HCT116 (cell line): ENCODE data around the gene GPR17.

Experiments used
- EGR1 ChIP-seq: IDR thresholded peaks from 2 replicates; pipeline ENCODE4 v1.6.1; 2012; ENCODE audit warnings: low read depth
- EZH2 ChIP-seq: fragments of 200-600 bp; sonication (generic); IDR thresholded peaks from 2 replicates; pipeline ENCODE4 v1.6.1; 2017; ENCODE audit warnings: antibody characterized with exemption, mixed run types
- EZH2phosphoT487 ChIP-seq: fragments of 200-600 bp; IDR thresholded peaks from 2 replicates; pipeline ENCODE4 v1.6.1; 2018; ENCODE audit warnings: antibody characterized with exemption, borderline replicate concordance
- FOSL1 ChIP-seq: IDR thresholded peaks from 2 replicates; pipeline ENCODE4 v1.6.1; 2012; ENCODE audit warnings: low read depth
- POLR2A ChIP-seq: IDR thresholded peaks from 2 replicates; pipeline ENCODE4 v1.7.0; 2011; ENCODE audit warnings: borderline replicate concordance; ENCODE audit not compliant: insufficient read depth, insufficient read length; ENCODE audit errors: extremely low read depth
- POLR2AphosphoS5 ChIP-seq: IDR thresholded peaks from 2 replicates; pipeline ENCODE4 v1.6.1; 2011; ENCODE audit warnings: mild to moderate bottlenecking, low read depth, low read length, moderate library complexity
- YY1 ChIP-seq: IDR thresholded peaks from 2 replicates; pipeline ENCODE4 v1.6.1; 2011; ENCODE audit warnings: low read length, low read depth, moderate library complexity, mild to moderate bottlenecking; ENCODE audit not compliant: insufficient replicate concordance; ENCODE audit errors: extremely low read depth
- TF ChIP-seq, protein P1 (sequence below), 3 experiments: fragments of 200-600 bp in 1 of 3; sonication (generic) in 1 of 3; IDR thresholded peaks in 2 of 3; conservative IDR thresholded peaks in 1 of 3; 2 replicates each; pipeline ENCODE4 v1.5.1; 2012 to 2017; ENCODE audit warnings: low read depth in 2 of 3, low read length in 2 of 3, antibody characterized with exemption in 1 of 3, borderline replicate concordance in 1 of 3, control low read depth in 1 of 3, mild to moderate bottlenecking in 1 of 3, mixed read lengths in 1 of 3, mixed run types in 1 of 3, moderate library complexity in 1 of 3; ENCODE audit not compliant: insufficient read depth in 1 of 3
- TF ChIP-seq, protein P2 (sequence below): IDR thresholded peaks from 2 replicates; pipeline ENCODE4 v1.6.1; 2011; ENCODE audit warnings: mild to moderate bottlenecking, low read length, moderate library complexity; ENCODE audit not compliant: insufficient replicate concordance; ENCODE audit errors: extremely low read depth
- TF ChIP-seq, protein P3 (sequence below): IDR thresholded peaks from 2 replicates; pipeline ENCODE4 v1.6.1; 2012; ENCODE audit warnings: low read depth

DNA sequence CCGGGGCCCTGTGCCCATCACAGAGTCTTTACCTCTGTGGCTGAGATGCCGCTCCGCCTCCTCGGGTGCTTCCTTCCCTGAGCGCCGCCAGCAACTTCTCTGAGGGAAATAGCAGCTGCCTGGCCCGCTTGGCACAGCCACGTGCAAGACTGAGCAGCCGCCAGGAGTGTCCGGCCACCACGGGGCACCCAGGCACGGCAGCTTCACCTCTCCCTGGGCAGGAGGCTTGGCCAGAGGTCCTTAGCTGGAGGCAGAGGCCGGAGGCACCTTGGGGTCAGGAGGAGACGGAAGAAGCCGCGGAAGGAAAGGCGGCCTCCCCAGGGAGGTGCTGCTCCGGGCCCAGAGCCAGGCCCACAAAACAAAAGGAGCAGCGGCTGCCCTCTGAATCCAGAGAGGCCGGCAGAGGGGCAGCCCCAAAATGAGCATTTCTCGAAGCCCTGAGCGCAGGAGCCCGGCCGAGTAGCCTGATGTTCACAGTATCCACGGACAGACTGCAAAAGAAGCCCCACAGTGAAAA, 35.4 kb downstream of the GPR17 start:
- no peak for TF ChIP-seq POLR2A
- TF ChIP-seq, protein P1, sequence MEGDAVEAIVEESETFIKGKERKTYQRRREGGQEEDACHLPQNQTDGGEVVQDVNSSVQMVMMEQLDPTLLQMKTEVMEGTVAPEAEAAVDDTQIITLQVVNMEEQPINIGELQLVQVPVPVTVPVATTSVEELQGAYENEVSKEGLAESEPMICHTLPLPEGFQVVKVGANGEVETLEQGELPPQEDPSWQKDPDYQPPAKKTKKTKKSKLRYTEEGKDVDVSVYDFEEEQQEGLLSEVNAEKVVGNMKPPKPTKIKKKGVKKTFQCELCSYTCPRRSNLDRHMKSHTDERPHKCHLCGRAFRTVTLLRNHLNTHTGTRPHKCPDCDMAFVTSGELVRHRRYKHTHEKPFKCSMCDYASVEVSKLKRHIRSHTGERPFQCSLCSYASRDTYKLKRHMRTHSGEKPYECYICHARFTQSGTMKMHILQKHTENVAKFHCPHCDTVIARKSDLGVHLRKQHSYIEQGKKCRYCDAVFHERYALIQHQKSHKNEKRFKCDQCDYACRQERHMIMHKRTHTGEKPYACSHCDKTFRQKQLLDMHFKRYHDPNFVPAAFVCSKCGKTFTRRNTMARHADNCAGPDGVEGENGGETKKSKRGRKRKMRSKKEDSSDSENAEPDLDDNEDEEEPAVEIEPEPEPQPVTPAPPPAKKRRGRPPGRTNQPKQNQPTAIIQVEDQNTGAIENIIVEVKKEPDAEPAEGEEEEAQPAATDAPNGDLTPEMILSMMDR (IDR thresholded peaks at IDR 0.05 in 2 of 3, conservative IDR thresholded peaks at IDR 0.05 in 1 of 3; ENCODE audit: borderline replicate concordance in 1 of 3, insufficient read depth in 1 of 3, low read depth in 2 of 3, low read length in 2 of 3) = no peak
- TF ChIP-seq EZH2 = no peak
- TF ChIP-seq FOSL1 = no peak
- no peak for TF ChIP-seq YY1
- TF ChIP-seq, protein P2, sequence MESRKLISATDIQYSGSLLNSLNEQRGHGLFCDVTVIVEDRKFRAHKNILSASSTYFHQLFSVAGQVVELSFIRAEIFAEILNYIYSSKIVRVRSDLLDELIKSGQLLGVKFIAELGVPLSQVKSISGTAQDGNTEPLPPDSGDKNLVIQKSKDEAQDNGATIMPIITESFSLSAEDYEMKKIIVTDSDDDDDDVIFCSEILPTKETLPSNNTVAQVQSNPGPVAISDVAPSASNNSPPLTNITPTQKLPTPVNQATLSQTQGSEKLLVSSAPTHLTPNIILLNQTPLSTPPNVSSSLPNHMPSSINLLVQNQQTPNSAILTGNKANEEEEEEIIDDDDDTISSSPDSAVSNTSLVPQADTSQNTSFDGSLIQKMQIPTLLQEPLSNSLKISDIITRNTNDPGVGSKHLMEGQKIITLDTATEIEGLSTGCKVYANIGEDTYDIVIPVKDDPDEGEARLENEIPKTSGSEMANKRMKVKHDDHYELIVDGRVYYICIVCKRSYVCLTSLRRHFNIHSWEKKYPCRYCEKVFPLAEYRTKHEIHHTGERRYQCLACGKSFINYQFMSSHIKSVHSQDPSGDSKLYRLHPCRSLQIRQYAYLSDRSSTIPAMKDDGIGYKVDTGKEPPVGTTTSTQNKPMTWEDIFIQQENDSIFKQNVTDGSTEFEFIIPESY = no peak
- no peak for TF ChIP-seq POLR2AphosphoS5
- TF ChIP-seq EGR1 = no peak
- no peak for TF ChIP-seq EZH2phosphoT487
- TF ChIP-seq, protein P3, sequence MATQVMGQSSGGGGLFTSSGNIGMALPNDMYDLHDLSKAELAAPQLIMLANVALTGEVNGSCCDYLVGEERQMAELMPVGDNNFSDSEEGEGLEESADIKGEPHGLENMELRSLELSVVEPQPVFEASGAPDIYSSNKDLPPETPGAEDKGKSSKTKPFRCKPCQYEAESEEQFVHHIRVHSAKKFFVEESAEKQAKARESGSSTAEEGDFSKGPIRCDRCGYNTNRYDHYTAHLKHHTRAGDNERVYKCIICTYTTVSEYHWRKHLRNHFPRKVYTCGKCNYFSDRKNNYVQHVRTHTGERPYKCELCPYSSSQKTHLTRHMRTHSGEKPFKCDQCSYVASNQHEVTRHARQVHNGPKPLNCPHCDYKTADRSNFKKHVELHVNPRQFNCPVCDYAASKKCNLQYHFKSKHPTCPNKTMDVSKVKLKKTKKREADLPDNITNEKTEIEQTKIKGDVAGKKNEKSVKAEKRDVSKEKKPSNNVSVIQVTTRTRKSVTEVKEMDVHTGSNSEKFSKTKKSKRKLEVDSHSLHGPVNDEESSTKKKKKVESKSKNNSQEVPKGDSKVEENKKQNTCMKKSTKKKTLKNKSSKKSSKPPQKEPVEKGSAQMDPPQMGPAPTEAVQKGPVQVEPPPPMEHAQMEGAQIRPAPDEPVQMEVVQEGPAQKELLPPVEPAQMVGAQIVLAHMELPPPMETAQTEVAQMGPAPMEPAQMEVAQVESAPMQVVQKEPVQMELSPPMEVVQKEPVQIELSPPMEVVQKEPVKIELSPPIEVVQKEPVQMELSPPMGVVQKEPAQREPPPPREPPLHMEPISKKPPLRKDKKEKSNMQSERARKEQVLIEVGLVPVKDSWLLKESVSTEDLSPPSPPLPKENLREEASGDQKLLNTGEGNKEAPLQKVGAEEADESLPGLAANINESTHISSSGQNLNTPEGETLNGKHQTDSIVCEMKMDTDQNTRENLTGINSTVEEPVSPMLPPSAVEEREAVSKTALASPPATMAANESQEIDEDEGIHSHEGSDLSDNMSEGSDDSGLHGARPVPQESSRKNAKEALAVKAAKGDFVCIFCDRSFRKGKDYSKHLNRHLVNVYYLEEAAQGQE = no peak
